ENCODE results near the gene PSME3IP1.
"Not testable (repeated sequence)": the region's sequence is repeated elsewhere in the genome, so short reads cannot be mapped to it uniquely, and the experiment has no call there.

PSME3IP1 gene

GRCh38 chr16:57202095-57202886 is 16.5 kb upstream of the PSME3IP1 start (continued):
- TF ChIP-seq ZNF112 (tag by site-specific recombination; IDR thresholded peaks at IDR 0.05): no peak

GRCh38 chr16:57200926-57201325 is 15.1 kb upstream of the PSME3IP1 start:
- H3K27ac ChIP-seq (ENCODE audit: extremely low read depth, low read depth, low read length); H3K9me3 ChIP-seq (ENCODE audit: control insufficient read depth, insufficient read depth, low read depth, low read length); CTCF ChIA-PET; H3K4me1 ChIP-seq (ENCODE audit: control insufficient read depth, insufficient read depth, low read length); H3K4me3 ChIP-seq (ENCODE audit: low read depth, low read length); POLR2A ChIA-PET: not testable (repeated sequence)
- peaks cover 0 to 16% of the 10 kb centered on the region in 2 experiments for H3K36me3 ChIP-seq (ENCODE audit: control insufficient read depth in 2 of 2, insufficient read depth in 1 of 2, low read length in 2 of 2)

- H3K4me1 ChIP-seq (ENCODE audit: control insufficient read depth, insufficient read depth, low read length); H3K4me3 ChIP-seq (ENCODE audit: low read depth, low read length); H3K27ac ChIP-seq (ENCODE audit: extremely low read depth, low read depth, low read length); CTCF ChIA-PET; POLR2A ChIA-PET; H3K36me3 ChIP-seq (ENCODE audit: control insufficient read depth in 2 of 2, insufficient read depth in 1 of 2, low read length in 2 of 2); H3K9me3 ChIP-seq (ENCODE audit: control insufficient read depth, insufficient read depth, low read depth, low read length): not testable (repeated sequence)
These were observed 14.5 kb upstream of the PSME3IP1 start for GRCh38 chr16:57200321-57200720.

- H3K36me3 ChIP-seq (ENCODE audit: control insufficient read depth in 2 of 2, insufficient read depth in 1 of 2, low read length in 2 of 2): no peaks in the 10 kb centered on the region
- no peak for TF ChIP-seq OVOL3 (tag by site-specific recombination; IDR thresholded peaks at IDR 0.05)
- no peak for TF ChIP-seq ZNF692 (tag by site-specific recombination; IDR thresholded peaks at IDR 0.05)
- no peak for TF ChIP-seq ZFP69B (tag by site-specific recombination; IDR thresholded peaks at IDR 0.05)
- TF ChIP-seq ZNF560 (tag by site-specific recombination; IDR thresholded peaks at IDR 0.05; ENCODE audit: borderline replicate concordance): no peak
- no peak for TF ChIP-seq ZFP41 (tag by site-specific recombination; IDR thresholded peaks at IDR 0.05; ENCODE audit: borderline replicate concordance)
- TF ChIP-seq BCL6B (tag by site-specific recombination; IDR thresholded peaks at IDR 0.05): no peak
- no peak for TF ChIP-seq ZNF776 (tag by site-specific recombination; IDR thresholded peaks at IDR 0.05; ENCODE audit: borderline replicate concordance)
- no peak for TF ChIP-seq INSM2 (tag by site-specific recombination; IDR thresholded peaks at IDR 0.05)
- no peak for TF ChIP-seq ZNF521 (tag by site-specific recombination; IDR thresholded peaks at IDR 0.05)
- TF ChIP-seq TSHZ1 (tag by site-specific recombination; IDR thresholded peaks at IDR 0.05; ENCODE audit: borderline replicate concordance): no peak
- TF ChIP-seq ZBTB44 (tag by site-specific recombination; IDR thresholded peaks at IDR 0.05): no peak
- TF ChIP-seq ZNF837 (tag by site-specific recombination; IDR thresholded peaks at IDR 0.05): no peak
- TF ChIP-seq ZNF169 (tag by site-specific recombination; IDR thresholded peaks at IDR 0.05): no peak
- no peak for TF ChIP-seq ZNF488 (tag by site-specific recombination; IDR thresholded peaks at IDR 0.05)
- CTCF ChIA-PET: interaction anchor here (0.7 to 1.7 kb wide), 2 partner anchors 76 to 323 kb away, joined by 3 read pairs; no protein-coding TSS in a partner anchor
- H3K27ac ChIP-seq (ENCODE audit: extremely low read depth, low read depth, low read length): no peak overlapping the region
- H3K4me3 ChIP-seq (ENCODE audit: low read depth, low read length): no peak overlapping the region
- H3K9me3 ChIP-seq (ENCODE audit: control insufficient read depth, insufficient read depth, low read depth, low read length): no peaks in the 10 kb centered on the region
- H3K4me1 ChIP-seq (ENCODE audit: control insufficient read depth, insufficient read depth, low read length): peaks cover 13% of the 10 kb centered on the region; the same call in 1 of the 2 replicates
- POLR2A ChIA-PET: interaction anchor here (0.9 kb wide), 1 partner anchor 11 kb away, joined by 3 read pairs; the partner anchor contains the start of gene PSME3IP1
These were observed 10.9 kb upstream of the PSME3IP1 start for GRCh38 chr16:57196753-57197152.

All from HEK293 (cell line).